GM21737 (cell line): ENCODE measurements around the gene S100A9.

Experiments
- ATAC-seq: cut with Tn5 transposase; IDR thresholded peaks from one replicate; pipeline ENCODE4 v1.9.1; 2021; ENCODE audit warnings: mild to moderate bottlenecking, moderate library complexity; ENCODE audit not compliant: unreplicated experiment

Gene S100A9

DNA sequence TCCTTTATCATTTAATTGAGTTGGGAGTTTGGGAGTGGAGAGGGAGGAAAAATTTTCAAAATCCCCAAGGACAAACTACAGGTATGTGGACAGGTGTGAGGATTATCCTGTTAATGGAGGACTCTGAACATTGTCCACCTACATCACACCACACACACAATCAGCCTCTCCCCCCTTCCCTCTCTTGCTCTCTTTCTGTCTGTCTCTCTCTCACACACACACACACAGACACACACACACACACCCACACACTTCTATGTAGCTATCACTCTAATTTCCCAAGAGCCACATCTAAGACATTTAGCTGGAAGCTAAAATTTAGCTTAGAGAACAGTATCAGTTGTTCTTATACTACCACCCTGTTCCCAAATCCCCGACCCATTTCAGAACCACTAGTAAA lies 31.7 kb downstream of the S100A9 start:
- no peak for ATAC-seq

DNA sequence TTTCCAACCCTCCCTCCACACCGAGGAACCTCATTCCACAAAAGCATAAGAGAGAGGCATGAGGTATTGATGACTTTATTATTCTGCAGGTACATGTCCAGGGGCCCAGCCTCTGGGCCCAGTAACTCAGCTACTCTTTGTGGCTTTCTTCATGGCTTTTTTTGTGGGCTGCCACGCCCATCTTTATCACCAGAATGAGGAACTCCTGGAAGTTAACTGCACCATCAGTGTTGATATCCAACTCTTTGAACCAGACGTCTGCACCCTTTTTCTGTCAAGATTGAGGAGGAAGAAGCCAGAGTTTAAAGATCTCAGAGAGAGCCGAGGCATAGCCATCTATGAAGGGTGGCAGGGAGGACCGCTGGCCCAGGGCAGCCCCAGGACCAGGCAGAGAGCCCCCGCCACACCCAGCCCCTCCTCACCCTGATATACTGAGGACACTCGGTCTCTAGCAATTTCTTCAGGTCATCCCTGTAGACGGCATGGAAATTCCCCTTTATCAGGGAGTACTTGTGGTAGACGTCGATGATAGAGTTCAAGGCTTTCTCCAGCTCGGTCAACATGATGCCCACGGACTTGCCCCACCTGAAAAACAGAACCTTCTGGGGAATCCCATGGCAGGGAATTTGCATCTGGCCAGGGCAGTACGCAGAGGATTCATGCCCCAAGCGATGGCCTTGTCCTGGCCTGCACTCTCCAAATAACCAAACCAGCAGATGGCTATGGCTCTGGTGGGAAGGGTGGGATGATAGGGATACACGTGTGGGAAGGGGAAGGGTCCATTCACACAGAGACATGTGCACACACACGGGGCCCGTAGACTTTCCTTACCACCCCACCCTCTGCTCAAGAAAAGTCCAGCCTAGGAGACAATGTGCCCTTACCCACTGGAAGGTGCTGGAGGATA lies 32.6 kb downstream of the S100A9 start:
- ATAC-seq: no peak

DNA sequence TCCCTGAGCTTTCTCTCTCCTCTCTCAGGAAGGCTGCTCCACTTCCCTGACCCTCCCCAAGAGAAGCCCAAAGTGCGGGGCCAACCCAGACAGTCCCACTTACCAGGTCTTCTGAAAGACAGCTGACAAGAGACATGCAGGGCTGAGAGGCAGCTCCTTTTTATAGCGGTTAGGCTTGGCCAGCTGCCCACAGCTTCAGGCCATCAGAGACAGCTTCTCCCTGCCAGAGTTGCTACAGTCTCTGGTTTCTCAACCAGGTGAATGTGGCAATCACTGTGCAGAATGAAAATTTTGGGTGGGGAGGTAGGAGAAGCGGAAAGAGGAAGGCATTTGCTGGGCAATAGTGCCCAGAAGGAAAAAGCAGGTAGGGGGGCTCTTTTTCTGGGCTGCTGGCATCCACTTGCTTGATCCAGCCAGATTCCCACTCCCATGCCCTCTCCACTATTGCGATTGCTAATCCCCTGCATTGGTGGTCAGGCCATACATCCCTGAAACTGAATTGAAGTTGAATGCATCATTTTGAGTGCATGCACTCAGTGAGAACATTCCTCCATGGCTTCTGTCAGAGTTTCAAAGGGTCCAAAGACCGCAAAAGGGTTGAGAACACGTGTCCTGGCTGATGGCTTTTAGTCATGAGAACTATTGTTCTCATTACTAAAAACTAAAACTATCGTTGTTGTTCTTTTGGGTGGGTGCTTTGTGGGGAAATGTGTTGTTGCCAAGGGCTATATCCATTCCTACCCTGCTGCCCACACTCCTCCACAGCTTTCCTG lies 33.5 kb downstream of the S100A9 start, which contains the start of gene S100A8:
Gene S100A8 (minus strand): TSS at position 136 of the 773 bp plus-strand sequence. CDS start 538 bp downstream, outside the sequence.
- no peak for ATAC-seq

DNA sequence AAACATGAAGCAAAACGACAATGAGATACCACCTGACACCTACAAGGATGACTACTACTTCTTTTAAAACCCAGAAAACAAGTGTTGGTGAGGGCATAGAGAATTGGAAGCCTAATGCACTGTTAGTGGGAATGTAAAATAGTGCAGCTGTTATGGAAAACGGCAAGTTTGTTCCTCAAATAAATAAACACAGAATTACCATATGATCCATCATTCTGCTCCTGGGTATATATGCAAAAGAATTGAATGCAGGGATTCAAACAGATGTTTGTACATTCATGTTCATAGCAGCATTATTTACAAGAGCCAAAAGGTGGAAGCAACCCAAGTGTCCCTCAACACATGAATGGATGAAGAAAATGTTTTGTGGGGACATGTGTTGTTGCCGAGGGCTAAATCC lies 34.6 kb downstream of the S100A9 start:
- no peak for ATAC-seq

DNA sequence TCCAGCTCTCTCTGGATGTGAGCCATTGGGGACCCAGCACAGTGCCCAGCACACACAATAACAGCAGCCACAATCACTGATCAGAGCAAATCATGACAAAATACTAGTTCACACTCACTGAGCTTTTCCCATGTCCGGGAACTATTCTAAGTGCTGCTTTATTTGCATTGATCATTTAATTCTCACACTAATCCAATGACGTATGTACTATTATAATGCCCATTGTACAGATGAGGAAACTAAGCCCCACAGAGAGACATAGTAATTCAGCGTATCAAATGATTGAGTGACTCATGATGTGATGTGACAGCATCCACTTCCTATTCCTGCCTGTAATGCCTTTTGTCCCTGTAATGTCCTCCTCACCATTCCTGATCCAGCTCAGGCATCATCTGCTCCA lies 35.2 kb downstream of the S100A9 start:
- no peak for ATAC-seq

DNA sequence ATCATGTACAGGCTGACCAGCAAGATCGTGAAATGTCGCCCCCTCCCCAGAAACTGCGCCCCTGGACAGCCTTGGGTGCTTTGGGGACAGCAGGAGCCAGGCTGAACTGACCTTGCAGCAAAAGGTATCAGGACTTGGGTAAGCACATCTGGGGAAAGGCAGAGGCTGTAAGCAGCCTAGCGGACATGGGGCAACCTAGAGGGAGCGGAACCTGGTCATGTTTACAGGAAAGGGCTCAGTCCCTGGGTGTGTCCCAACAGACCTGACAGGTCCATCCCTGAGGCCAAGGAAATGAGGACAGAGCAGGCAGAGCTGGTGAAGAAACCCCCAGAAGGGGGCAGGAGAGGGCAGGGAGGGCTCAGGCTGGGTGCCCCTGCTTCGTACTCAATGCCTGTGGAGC lies 36.3 kb downstream of the S100A9 start:
- no peak for ATAC-seq

DNA sequence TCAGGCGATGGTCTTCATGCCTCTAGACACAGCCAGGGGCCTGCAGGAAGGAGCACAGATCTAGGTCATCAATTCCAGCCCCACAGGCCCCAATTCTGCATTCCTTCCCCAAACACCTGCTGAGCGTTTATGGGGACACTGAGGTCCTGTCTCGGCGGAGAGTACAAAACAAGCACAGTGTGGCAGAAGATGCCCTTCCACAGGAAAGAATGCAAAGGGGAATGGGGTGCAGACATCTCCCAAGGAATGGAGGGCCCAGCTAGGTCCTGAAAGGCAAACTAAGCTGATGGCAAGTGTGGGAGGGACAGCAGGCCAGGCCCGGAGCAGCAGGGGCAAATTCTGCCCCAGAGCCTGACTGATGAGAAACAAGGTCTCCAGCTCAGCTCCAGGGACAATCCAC lies 36.7 kb downstream of the S100A9 start:
- no peak for ATAC-seq

DNA sequence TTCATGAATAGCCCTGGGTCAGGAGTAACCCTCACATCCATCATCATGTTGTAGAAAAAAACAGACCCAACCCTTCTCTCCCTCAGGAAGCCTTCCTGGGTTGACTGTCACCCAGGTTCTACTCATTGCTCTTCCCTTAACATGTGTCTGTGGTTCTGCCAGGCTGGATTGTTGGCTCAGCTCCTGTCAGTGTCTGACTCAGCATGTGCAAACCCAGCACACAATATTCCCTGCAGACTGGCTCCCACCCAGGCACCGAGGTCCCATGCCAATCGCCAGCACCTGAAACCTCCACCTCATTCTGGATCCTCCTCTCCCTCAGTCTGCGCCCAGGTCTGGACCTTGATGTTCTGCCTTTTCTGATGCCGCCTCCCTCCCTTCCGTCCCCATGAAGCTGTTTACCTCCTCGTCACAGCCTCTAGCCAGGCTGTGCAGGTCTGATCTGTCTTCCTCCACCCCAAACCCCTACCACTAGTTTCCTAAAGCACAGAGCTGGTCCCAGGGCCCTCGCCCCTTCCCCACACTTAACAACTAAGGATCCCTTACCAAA lies 37.6 kb downstream of the S100A9 start:
- ATAC-seq: no peak

DNA sequence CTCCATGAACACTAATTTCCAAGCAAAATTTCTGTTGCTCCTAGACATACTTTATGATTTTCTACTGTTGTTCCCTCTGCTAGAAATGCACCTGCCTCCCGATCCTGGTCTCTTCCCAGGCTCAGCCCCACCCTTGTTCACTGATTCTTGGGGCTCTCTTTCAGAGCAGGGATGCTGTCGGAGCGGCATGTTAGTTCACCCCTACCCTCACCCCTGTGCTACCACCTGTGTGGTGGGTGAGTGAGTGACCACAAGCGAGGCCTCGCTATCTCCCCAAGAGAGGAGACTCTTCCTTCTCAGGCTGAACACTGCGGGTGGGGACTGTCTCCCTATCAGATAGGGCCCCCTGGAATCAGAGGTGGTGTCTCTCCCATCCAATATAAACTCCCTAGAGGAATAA lies 38.1 kb downstream of the S100A9 start:
- ATAC-seq: no peak

DNA sequence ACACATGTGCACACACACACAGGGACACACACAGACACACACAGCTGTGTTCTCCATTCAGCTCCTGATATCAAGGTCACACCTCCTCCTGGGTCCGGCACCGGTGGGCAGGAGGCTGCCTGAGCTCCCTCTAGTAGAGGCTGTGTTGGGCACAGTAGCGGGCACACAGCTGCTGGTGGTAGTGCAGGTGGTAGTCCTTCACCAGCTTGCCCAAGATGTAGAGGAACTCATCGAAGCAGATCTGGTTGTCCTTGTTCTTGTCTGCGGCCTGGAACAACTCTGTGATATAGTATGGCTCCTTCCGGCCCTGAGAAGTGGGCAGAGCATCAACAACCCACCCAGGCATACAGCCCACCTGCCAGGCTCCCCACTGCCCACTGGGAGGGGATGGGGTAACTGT lies 38.8 kb downstream of the S100A9 start:
- no peak for ATAC-seq

DNA sequence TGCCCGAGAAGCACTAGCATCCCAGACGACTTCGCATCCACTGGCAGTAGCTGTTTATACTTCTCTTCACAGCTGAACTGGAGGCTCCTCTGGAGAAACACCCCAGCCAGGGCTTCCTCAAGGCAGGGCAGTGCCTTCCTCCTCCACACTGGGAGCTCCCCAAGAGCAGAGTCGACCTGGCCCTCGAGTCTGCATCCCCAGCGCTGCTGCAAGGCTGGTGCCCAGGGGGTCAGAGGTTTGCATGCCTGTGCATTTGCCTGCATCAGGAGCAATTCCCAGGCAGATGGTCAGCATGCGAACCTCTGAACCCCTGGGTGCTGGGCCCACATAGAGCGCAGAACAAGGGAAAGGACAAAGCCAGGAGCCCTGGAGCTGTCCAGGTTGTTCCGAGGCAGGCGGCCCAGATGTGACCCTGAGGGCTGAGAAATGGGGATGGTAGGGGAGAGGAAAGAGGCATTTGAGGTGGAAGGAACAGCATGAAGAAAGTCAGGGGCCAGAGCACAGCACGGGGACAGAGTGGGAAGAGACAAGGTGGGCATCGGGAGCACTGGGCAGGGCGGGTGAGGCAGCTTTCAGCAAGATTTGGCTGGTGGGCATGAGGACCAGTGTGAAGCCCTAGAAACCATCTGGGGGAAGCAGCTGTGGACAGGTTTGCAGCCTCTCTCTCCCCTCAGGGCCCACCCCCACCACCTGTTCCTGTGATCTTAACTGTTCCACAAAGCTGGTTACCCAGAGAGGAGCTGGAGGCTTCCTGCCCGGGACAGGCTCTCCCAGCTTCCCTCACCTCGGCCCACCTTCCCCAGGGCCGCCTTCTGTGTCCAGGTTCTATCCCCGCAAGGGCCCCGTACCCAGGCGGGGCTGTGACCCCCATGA lies 39.6 kb downstream of the S100A9 start:
- no peak for ATAC-seq

DNA sequence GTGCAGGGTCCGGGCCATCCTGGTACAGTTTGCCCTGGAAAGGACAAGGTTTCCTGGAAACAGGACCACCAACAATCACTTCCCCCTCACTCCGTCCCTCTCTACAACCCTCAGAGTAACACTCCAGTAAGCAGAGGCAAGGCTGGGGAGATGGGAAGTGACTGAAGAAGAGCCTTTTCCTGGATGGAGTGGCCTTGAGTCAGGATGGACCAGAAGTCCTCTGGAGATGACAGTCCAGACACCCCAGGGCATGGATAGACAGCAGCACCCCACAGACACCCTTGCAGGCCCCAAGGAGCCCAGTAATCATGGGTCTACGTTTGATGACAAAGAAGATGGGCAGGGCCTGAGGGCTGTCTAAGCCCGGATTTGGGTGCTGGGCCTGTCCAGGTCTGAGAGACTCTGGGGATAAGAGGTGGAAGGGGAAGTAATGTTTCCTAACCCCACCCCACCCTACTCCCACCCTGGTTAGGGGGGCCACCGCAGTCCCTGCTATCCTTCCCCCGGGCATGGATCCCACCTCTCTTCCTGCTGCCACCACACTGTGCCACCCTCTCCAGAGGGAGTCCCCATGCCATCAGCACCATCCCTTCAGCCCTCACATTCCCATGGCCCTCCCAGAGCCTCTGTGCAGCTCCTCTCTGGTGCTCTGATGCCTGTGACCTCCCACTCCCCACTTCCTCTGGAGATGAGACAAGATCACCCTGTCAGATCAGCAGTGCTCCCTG lies 40.4 kb downstream of the S100A9 start:
- no peak for ATAC-seq

DNA sequence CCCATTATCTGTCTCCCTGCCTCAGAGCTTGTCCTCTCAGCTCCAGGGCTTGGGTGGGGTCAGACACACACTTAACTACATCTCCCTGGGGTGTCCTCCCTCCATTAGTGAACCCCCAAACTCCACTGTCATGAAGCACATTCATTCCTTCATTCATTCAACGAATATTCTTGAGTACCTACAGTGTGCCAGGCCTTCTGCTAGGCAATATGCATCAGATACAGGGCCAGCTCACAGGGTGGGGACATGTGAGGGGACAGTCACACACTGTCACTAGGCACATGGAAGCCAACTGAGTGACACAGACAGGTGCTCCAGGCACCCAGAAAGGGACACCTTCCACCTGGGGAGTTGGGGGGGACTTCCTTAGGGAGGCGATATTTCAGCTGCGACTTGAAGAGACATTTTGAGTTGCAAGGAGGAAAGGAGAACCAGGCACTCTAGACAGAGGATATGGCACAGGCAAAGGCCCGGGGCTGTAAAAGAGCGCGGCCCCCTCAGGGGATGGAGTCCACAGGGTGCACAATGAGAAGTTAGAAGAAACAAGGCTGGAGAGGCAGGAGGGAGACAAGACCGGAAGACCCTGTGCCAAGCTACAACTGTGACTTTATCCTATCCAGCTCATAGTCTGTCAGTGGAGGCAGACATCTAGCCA lies 41.9 kb downstream of the S100A9 start:
- no peak for ATAC-seq

DNA sequence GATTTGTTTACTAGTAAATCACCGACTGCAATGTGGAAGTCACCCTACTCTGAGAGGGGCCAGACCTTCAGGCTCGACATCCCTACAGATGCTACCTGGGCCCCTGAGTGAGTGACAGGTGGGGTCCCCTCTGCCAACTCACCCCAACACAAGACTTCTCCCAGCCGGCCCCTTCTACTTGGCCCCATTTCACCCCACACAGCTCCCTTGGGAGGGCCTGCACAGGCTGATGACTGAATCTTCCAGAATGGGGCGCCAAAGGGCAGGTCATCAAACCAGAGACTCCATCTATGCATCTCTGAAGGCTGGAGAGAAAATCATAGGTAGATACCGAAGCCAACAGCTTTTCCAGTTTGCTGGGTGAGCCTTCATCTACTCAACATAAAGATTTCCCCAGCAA lies 42.6 kb downstream of the S100A9 start:
- no peak for ATAC-seq

DNA sequence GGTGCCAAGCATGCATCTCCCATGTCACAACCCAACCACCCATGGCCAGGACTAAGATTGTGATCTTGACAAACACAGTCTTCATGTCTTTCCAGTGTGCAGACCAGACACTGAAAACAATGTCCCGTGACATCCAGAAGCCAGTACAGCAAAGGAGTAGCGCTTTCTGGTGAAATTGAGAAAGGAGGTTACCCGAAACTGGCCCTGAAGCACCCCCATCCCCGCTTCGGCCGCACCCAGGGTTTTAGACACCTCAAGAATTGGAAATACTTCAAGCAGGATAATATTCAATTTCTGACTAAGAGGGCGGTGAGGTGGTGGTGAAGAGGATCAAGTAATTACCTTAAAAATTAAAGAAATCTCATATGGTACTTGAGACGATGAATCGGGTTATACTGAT lies 43.8 kb downstream of the S100A9 start:
- ATAC-seq: no peak

DNA sequence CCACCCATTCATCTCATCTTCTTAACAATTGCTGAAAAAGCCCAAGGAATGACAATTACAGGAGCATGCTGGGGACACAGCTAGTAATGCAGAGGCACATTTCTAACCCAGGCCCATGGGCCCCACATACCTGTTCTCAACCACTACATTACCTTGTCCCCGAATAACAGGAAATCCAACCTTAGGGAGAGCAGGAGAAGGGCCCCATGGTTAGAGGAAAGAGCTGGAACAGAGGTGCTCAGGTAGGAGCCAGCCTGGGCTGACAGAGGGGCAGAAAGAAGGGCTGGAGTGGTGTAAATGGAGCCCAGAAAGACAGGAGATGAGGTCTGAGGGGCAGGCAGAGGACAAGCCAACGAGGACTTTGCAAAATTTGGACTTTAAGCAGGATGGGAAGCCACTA lies 44.6 kb downstream of the S100A9 start:
- no peak for ATAC-seq

DNA sequence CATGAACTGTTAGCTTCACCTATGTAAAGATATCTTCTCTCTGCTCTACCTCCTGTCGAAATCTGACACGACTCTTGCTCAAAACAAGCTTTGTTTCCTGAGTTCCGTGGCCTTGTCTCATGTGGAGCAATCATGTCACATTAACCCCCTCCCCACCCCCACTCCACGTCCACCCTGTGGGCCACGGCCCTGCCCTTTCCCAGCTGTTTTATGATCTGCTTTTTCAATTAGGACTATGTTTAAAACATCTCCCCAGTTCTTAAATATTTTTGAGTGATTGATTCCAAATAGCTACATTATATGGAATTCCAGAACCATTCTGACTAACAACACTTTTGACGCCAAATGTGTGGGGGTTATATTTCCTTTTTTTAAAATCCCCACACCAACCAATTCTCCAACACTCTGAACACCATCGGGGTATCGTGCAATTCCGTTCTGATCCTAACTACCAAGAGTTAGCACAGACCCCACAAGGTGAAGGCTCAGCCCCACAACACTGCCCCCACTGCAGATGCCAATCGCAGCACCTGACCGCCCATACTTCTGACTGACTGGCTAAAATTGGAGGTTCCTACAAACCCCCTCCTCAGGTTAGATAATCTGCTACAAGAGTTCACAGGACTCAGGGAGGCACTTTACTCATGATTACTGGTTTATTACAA lies 45.9 kb downstream of the S100A9 start:
- ATAC-seq: no peak

DNA sequence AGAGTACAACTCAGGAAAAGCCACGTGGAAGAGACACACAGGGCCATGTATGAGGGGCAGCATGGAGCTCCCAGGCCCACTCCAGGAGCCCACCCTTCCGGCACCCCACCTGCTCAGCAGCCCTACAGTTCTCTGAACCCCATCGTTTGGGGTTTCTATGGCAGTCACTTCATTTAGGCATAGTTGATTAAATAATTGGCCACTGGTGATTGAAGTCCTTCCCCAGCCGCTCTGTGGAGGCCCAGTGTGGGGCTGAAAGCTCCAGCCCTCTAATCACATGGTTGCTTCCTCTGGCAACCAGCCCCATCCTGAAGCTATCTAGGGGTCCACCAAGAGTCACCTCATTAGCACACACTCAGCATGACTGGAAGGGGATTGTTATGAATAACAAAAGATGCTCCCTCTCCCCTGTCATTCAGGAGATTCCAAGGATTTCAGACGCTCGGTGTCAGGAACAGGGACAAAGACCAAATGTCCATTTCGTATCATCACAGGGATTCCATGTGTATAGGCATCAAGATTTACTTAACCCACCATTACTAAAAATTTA lies 46.5 kb downstream of the S100A9 start:
- ATAC-seq: no peak

DNA sequence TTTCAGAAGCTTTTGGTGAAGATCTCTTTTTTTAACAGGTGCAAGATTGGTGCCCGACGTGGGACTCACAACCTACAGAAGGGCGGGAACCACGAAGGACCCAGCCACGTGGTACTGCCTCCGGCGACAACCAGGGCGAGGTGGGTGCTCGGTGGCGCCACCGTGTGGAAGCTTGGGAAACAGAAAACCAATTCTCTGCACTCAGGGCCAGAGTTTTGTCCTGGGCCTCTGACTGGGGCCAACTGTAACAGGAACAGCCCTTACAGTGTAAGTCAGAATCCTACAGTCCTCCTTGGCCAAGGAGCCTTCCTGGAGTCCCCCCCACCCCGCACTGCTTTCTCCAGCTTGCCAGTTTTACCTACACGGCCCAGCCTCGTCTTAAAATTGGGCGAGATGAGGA lies 47.1 kb downstream of the S100A9 start:
- ATAC-seq: no peak
